NCI-H526 treated with DMSO at 0.1 percent for 48 hours (cell line): Measurements from ENCODE around the gene WAC.

Source experiments
- DNase-seq: peaks from one replicate; lab custom pipeline; 2025; lab: John Stamatoyannopoulos, UW

Gene WAC

DNA sequence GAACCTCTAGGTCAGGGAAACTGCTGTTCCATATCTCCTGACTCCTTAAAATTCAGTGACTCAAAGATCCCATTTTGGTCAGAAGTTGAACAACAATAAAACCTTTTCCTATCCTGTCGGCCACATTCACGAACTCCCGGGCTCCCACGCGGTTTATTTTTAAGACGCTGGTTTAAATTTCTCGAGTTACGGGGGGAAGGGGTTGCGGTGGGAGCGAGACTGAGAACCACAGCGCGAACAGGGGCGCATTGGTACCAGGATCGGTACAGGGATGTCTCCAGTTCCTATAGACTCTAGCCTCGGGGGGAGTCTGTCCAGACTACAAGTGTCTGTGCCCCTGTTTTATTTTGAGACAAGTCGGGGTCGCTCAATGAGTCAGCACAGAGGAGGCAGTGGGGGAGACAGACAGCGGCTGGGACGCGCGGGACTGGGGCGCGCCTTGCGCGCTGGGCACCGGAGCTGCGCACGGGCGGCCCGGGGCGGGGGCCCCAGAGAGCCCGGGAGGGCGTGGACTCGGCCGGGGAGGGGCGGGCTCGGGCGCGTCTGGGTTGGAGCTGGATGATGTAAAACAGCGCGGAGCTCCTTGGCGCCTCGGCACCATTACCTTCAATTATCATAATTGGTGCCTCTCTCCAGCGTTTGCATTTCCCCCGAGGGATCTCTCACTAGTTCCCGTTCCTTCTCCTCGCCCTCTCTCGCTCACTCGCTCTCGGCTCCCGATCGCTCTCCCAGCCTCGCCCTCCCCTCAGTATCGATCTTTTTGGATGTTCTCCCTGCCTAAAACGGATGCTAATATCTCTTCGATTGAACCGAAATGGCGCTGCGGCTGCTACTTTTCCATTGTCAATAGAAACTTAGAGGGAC, 135.7 kb downstream of the WAC start:
- peak; percentile 26 for DNase-seq

DNA sequence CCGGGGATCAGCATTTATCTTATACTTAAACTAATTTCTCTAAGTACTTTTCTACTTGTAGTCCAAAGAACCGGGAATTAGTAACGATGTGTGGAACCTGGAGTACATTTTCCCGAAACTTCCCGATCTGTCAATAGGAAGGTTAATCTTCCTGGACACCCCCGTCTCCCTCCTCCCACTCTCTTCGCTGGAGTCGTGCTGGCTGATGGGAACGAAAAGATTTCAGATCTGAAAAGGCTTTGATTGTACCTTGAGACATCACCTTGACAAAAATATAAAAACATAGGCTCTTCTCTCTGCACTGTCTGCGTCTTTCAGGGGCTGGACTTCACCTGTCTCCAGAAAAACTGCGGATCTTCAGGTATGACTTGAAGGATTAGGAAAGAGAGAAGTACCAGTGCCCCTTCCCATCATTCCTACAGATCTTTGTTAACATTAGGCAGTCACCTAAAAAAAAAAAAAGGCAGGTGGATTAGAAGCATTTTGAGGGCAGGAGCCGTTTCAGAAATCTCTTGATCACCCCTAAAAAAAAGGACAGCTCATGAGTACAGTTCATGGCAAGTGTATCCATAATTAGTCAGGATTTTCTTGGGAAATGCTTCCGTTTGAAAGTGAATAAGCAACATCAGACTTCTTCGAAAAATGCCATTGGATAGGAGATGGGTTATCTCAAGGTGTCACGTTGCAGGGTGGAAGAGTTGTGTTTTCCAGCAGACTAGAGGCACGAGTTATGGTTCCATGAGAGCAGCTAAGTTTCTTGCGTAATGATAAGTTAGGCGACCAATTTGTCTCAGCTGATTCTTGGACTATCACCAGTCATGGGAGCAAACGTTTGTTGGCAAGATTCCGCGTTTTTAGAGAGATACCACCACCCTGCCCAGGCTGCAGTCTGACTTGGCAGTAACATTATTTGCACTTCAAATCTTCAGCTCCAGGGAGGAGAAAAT, 136.6 kb downstream of the WAC start:
- no peak for DNase-seq
